ENCODE measurements around the gene PHF2. TPM values are rescaled to one million over a fixed set of nuclear protein-coding genes. Genes with fewer than 3 reads are reported as not detected.

The PHF2 gene
- total RNA-seq, 1 experiment from 2014 or later: 10.3 TPM

DNA sequence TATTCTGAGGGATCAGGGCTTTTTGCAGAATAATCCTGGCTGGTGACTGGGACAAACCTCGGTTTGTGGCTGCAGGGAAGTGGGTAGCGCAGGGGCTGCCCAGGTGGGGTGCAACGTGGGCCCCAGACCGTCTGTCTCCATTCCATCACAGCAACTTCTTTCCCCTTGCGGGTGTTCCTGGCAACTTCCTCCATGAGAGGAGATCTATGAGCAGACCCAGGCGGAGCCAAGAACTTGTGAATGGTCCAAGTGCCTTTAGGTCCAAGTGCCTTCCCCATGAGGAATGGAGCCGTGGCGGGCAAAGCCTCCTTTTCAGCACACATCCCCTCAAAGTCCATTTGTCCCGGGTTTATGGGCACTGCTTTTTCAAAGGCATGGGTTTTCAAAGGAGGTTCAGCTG is 136.5 kb downstream of the PHF2 start:
- H3K36me3 Mint-ChIP-seq (ENCODE audit: insufficient read depth, unreplicated experiment): no peaks in the 10 kb centered on the region
- H3K9me3 Mint-ChIP-seq (ENCODE audit: unreplicated experiment): peaks cover 11% of the 10 kb centered on the region
- no peaks in the 10 kb centered on the region for H3K4me1 ChIP-seq
- no TSS peak for BruUV-seq (replicated peaks)
- intact Hi-C loops (cut with micrococcal nuclease; ENCODE audit: unreplicated experiment): no loop called here
- ChIA-PET CTCF (no interaction called here), POLR2A (no interaction called here)
- peaks cover 10% of the 10 kb centered on the region for H3K27me3 Mint-ChIP-seq (ENCODE audit: insufficient read depth, unreplicated experiment)
- H3K4me3 Mint-ChIP-seq (ENCODE audit: unreplicated experiment): no peak overlapping the region
- no peak for DNase-seq
- H3K9me3 ChIP-seq: no peaks in the 10 kb centered on the region
- no peaks in the 10 kb centered on the region for H3K27me3 ChIP-seq (replicated peaks; ENCODE audit: control insufficient read depth, insufficient read depth, low read length)
- no peaks in the 10 kb centered on the region for H3K4me1 Mint-ChIP-seq (ENCODE audit: low read depth, unreplicated experiment)
- H3K27ac Mint-ChIP-seq (ENCODE audit: unreplicated experiment): no peak overlapping the region
- no peak for TF ChIP-seq CTCF (IDR thresholded peaks at IDR 0.05; ENCODE audit: insufficient read depth in 1 of 2, low read depth in 1 of 2, low read length in 1 of 2, severe bottlenecking in 1 of 2, unreplicated experiment in 1 of 2)
- no peak overlapping the region for H3K4me3 ChIP-seq (ENCODE audit: low read depth, low read length)
- H3K36me3 ChIP-seq (ENCODE audit: control insufficient read depth, insufficient read depth, low read length): no peaks in the 10 kb centered on the region

- H3K27ac Mint-ChIP-seq (ENCODE audit: unreplicated experiment): no peak overlapping the region
- Histone ChIP-seq H3K4me3 (ENCODE audit: low read depth, low read length) (no peak overlapping the region), H3K4me1 (no peaks in the 10 kb centered on the region), H3K27me3 (replicated peaks; ENCODE audit: control insufficient read depth, insufficient read depth, low read length) (no peaks in the 10 kb centered on the region), H3K9me3 (no peaks in the 10 kb centered on the region), H3K36me3 (ENCODE audit: control insufficient read depth, insufficient read depth, low read length) (no peaks in the 10 kb centered on the region)
- no peaks in the 10 kb centered on the region for H3K36me3 Mint-ChIP-seq (ENCODE audit: insufficient read depth, unreplicated experiment)
- intact Hi-C loops (cut with micrococcal nuclease; ENCODE audit: unreplicated experiment): no loop called here
- ChIA-PET CTCF (no interaction called here), POLR2A (no interaction called here)
- no peaks in the 10 kb centered on the region for H3K4me1 Mint-ChIP-seq (ENCODE audit: low read depth, unreplicated experiment)
- H3K4me3 Mint-ChIP-seq (ENCODE audit: unreplicated experiment): no peak overlapping the region
- H3K9me3 Mint-ChIP-seq (ENCODE audit: unreplicated experiment): peaks cover 11% of the 10 kb centered on the region
- TF ChIP-seq CTCF (IDR thresholded peaks at IDR 0.05; ENCODE audit: insufficient read depth in 1 of 2, low read depth in 1 of 2, low read length in 1 of 2, severe bottlenecking in 1 of 2, unreplicated experiment in 1 of 2): no peak
- H3K27me3 Mint-ChIP-seq (ENCODE audit: insufficient read depth, unreplicated experiment): peaks cover 10% of the 10 kb centered on the region
- BruUV-seq (replicated peaks): no TSS peak
- DNase-seq: no peak
These were observed 137.3 kb downstream of the PHF2 start for GRCh38 chr9:93713716-93714115.

GRCh38 chr9:93721417-93721965 is 145.1 kb downstream of the PHF2 start:
- Histone ChIP-seq H3K9me3 (no peaks in the 10 kb centered on the region), H3K4me1 (no peaks in the 10 kb centered on the region), H3K27me3 (replicated peaks; ENCODE audit: control insufficient read depth, insufficient read depth, low read length) (no peaks in the 10 kb centered on the region), H3K36me3 (ENCODE audit: control insufficient read depth, insufficient read depth, low read length) (no peaks in the 10 kb centered on the region), H3K4me3 (ENCODE audit: low read depth, low read length) (no peak overlapping the region)
- CTCF ChIA-PET: interaction anchor here (0.5 kb wide), 1 partner anchor 9 kb away, joined by 3 read pairs; no protein-coding TSS in a partner anchor
- Mint-ChIP-seq H3K9me3 (ENCODE audit: unreplicated experiment) (no peaks in the 10 kb centered on the region), H3K27me3 (ENCODE audit: insufficient read depth, unreplicated experiment) (peaks cover 10% of the 10 kb centered on the region), H3K4me3 (ENCODE audit: unreplicated experiment) (no peak overlapping the region), H3K27ac (ENCODE audit: unreplicated experiment) (no peak overlapping the region), H3K4me1 (ENCODE audit: low read depth, unreplicated experiment) (no peaks in the 10 kb centered on the region), H3K36me3 (ENCODE audit: insufficient read depth, unreplicated experiment) (no peaks in the 10 kb centered on the region)
- no TSS peak for BruUV-seq (replicated peaks)
- TF ChIP-seq CTCF (IDR thresholded peaks at IDR 0.05; ENCODE audit: insufficient read depth in 1 of 2, low read depth in 1 of 2, low read length in 1 of 2, severe bottlenecking in 1 of 2, unreplicated experiment in 1 of 2): no peak
- no peak for DNase-seq
- POLR2A ChIA-PET: no interaction called here
- intact Hi-C loops (cut with micrococcal nuclease; ENCODE audit: unreplicated experiment): no loop called here
